Aorta (tissue), 5 donors: ENCODE measurements around the gene C20orf141. TPM values are rescaled to one million over a fixed set of nuclear protein-coding genes. Genes with fewer than 3 reads are reported as not detected.

Experiments
- ATAC-seq: fragments of 200-7000 bp; cut with Tn5 transposase; one replicate; pipeline ENCODE4 v1.9.1; 2022; ENCODE audit warnings: moderate library complexity; ENCODE audit not compliant: low FRiP score
- DNase-seq, 2 donors: peaks; one replicate each; pipeline ENCODE4 v3.0.0-alpha.2; 2020
- H3K27ac ChIP-seq, 2 donors: one replicate each; pipeline ENCODE4 v1.5.1; 2013; ENCODE audit warnings: low read length in 2 of 2, mild to moderate bottlenecking in 2 of 2, moderate library complexity in 2 of 2, control low read depth in 1 of 2, inconsistent platforms in 1 of 2, low read depth in 1 of 2
- H3K27me3 ChIP-seq, 2 donors: one replicate each; pipeline ENCODE4 v1.6.1; 2013; ENCODE audit warnings: control low read depth in 1 of 2, low read length in 1 of 2, mild to moderate bottlenecking in 1 of 2, moderate library complexity in 1 of 2; ENCODE audit not compliant: insufficient read depth in 2 of 2, control insufficient read depth in 1 of 2
- H3K36me3 ChIP-seq, 2 donors: one replicate each; pipeline ENCODE4 v1.6.1; 2013; ENCODE audit warnings: control low read depth in 1 of 2, low read length in 1 of 2, mild to moderate bottlenecking in 1 of 2; ENCODE audit not compliant: insufficient read depth in 2 of 2, control insufficient read depth in 1 of 2
- H3K4me1 ChIP-seq, 2 donors: one replicate each; pipeline ENCODE4 v1.6.1; 2013; ENCODE audit warnings: low read length in 2 of 2, control low read depth in 1 of 2, mild to moderate bottlenecking in 1 of 2, moderate library complexity in 1 of 2; ENCODE audit not compliant: insufficient read depth in 2 of 2, control insufficient read depth in 1 of 2
- H3K4me3 ChIP-seq, 2 donors: one replicate each; pipeline ENCODE4 v1.5.1; 2013; ENCODE audit warnings: low read length in 2 of 2, control low read depth in 1 of 2, mild to moderate bottlenecking in 1 of 2
- H3K9me3 ChIP-seq: one replicate; pipeline ENCODE4 v1.6.1; 2013; ENCODE audit warnings: mild to moderate bottlenecking, low read length; ENCODE audit not compliant: control insufficient read depth
- WGBS, 2 donors: extraction: QIAGEN DNeasy Blood & Tissue Kit; methylation state at CpG; one replicate each; pipeline ENCODE4 v1.1.7; 2013; 5-methylcytosine and 5-hydroxymethylcytosine counted together
- intact Hi-C, 2 donors: fragments of 100-400 bp; cut with DNase I; formaldehyde crosslinking; loops; one replicate each; pipeline versions ENCODE4 v1.14.2 to v1.15.0; 2022
- polyA plus RNA-seq, 2 donors: library from polyadenylated mRNA; stranded (reverse); fragments of 200-250 nt; gene quantifications; one replicate each; pipeline ENCODE4 v1.2.3, GENCODE V29; 2013
- total RNA-seq, 2 donors: library from RNA; stranded (reverse); fragmentation: NEBNext Ultra II Directional; extraction: Animal tissue kit (Norgen Biotek cat#: 25700); gene quantifications; one replicate each; pipeline ENCODE4 v1.2.1, GENCODE V29; 2021
- donor health status: healthy with polysubstance abuse.
- donor health status: Bipolar disorder and iron deficiency.
- donor health status: DM: no; HTN: no; CAD: no.
- donor health status: DM: no; HTN: no; CAD: no.
- donor health status: DM: yes; HTN: yes; CAD: no.

C20orf141 gene
- total and polyA plus RNA-seq, 4 donors, result not detected

GRCh38 chr20:2780948-2781347, 33.8 kb upstream of the C20orf141 start:
- DNase-seq, result no peak
- WGBS, 2 donors, result 30 to 33% methylated on average over 3 of the region's 3 CpGs
- H3K9me3 ChIP-seq, result peaks cover 1% of the 10 kb centered on the region

DNA sequence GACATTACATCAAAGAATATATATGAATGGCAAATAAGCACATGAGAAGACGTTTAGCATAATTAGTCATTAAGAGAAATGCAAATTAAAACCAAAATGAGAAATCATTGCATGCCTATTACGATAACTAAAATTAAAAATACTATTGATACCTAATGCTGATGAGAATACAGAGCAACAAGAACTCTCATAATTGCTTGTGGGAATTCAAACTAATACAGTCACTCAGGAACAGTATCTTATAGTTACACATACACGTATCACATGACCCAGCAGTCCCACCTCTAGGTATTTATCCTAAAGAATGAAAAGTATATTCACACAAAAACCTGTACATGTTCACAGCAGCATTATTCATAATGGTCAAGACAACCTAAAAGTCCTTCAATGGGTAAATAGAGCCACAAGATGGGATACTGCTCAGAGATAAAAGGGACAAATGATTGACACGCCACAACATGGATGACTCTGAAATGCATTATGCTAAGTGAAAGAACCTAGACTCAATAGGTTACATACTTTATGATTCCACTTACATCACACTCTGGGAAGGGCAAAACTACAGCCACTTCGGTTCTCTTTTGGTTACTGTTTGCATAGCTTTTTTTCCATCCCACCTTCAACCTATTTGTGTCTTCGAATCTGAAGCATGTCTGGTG, 30.8 kb upstream of the C20orf141 start:
- DNase-seq, result no peak
- H3K27ac ChIP-seq, result no peak overlapping the region
- ATAC-seq, result no peak
- H3K4me3 ChIP-seq, result no peak overlapping the region
- H3K4me1 ChIP-seq, result no peaks in the 10 kb centered on the region
- H3K9me3 ChIP-seq, result no peaks in the 10 kb centered on the region
- H3K27me3 ChIP-seq, result peaks cover 0 to 2% of the 10 kb centered on the region in 2 donors
- whole genome bisulfite sequencing, 2 donors, result 83 to 84% methylated on average over 6 of the region's 6 CpGs
- H3K36me3 ChIP-seq, result no peaks in the 10 kb centered on the region
- intact Hi-C loops, result no loop called here

More at GRCh38 chr20:2780948-2781347, 33.8 kb upstream of the C20orf141 start:
- no peak overlapping the region for H3K27ac ChIP-seq
- peaks cover 0 to 3% of the 10 kb centered on the region in 2 donors for H3K27me3 ChIP-seq
- no peaks in the 10 kb centered on the region for H3K4me1 ChIP-seq
- intact Hi-C loops, result no loop called here
- ATAC-seq, result no peak
- no peak overlapping the region for H3K4me3 ChIP-seq
- no peaks in the 10 kb centered on the region for H3K36me3 ChIP-seq

DNA sequence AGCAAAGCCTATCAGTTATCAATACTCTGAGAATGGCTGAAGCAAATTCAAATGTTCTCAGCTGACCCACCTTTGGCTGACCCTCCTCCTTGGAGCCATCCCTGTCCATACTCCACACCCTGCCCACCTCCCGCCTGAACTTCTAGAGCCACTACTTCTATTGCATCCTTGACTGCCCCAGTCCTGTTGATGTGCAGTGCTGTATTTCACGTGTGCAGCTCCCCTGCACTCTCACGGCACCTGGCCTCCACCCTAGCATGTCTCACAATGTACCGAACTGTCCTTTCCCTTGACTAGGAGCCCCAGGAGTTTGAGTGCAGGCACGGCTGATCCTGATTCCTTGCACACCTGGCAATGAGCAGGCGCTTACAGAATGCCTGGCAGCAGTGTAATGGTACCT, 21.3 kb upstream of the C20orf141 start:
- no peaks in the 10 kb centered on the region for H3K9me3 ChIP-seq
- no peaks in the 10 kb centered on the region for H3K4me1 ChIP-seq
- DNase-seq (no peak), ATAC-seq (no peak)
- H3K27me3 ChIP-seq, result no peaks in the 10 kb centered on the region
- H3K36me3 ChIP-seq, result no peaks in the 10 kb centered on the region
- H3K27ac ChIP-seq, result no peak overlapping the region
- no peak overlapping the region for H3K4me3 ChIP-seq
- intact Hi-C loops, result no loop called here
- WGBS, 2 donors, result 92 to 93% methylated on average over 6 of the region's 6 CpGs

- DNase-seq, result no peak
- H3K27me3 ChIP-seq, result no peaks in the 10 kb centered on the region
- WGBS, 2 donors, result 89 to 91% methylated on average over 23 of the region's 23 CpGs
Observed at GRCh38 chr20:2794202-2794748, 20.5 kb upstream of the C20orf141 start.

DNA sequence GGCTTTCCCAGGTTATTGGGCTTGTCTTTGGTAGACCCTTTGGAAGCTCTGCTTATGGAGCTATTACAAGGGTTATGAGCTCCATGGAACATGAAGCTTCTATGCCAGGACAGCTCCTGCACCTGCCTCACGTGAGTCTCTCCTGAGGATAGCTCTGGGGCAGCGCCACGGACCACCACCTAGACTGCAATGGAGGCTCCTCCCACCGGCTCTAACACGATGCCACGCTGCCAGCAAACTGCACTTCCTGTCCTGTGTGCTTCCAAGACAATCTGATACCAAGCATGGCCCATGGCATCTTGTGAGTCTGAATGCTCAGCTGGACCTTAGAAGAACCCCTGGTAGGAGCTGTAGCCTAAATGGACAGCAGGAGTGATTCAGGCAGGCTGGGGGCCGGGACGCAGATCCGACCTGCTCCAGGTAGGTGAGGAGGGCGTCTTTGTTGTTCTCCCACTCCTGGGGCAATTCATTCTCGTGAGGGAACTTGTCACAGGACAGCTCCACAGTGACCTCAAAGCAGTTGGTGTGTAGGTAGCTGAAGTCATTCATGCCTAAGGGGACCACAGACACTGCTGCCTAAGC, 19.8 kb upstream of the C20orf141 start:
- WGBS, 2 donors, result 84 to 85% methylated on average over 11 of the region's 11 CpGs
- Histone ChIP-seq H3K4me3 (no peak overlapping the region), H3K4me1 (no peaks in the 10 kb centered on the region), H3K36me3 (no peaks in the 10 kb centered on the region), H3K9me3 (no peaks in the 10 kb centered on the region), H3K27ac (no peak overlapping the region), H3K27me3 (no peaks in the 10 kb centered on the region)
- intact Hi-C loops, result no loop called here
- ATAC-seq (no peak), DNase-seq (no peak)

More at GRCh38 chr20:2794202-2794748, 20.5 kb upstream of the C20orf141 start:
- no peak for ATAC-seq
- no peak overlapping the region for H3K4me3 ChIP-seq
- no peak overlapping the region for H3K27ac ChIP-seq
- no peaks in the 10 kb centered on the region for H3K9me3 ChIP-seq
- no peaks in the 10 kb centered on the region for H3K36me3 ChIP-seq
- intact Hi-C loops, result no loop called here
- H3K4me1 ChIP-seq, result no peaks in the 10 kb centered on the region

DNA sequence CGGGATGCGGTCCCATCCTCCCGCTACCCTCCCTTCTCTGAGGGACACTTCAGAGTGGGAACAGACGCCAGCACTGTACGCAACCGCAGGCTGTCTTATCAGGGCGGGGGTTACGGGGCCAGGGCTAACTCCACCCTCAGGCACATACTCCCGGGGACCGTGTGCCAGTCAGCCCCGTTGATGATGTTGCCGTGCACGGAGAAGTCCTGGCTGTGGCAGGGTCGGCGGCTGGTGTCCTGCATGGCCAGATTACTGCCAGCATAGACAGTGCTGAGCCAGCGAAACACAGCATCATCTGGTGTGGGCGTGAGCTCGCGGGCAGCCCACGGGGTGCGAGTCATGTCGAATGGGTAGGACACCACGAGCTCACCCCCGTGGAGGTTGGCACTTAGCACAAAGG, 19.3 kb upstream of the C20orf141 start:
- Histone ChIP-seq H3K27me3 (no peaks in the 10 kb centered on the region), H3K4me1 (no peaks in the 10 kb centered on the region), H3K36me3 (no peaks in the 10 kb centered on the region), H3K4me3 (no peak overlapping the region), H3K27ac (no peak overlapping the region), H3K9me3 (no peaks in the 10 kb centered on the region)
- DNase-seq (no peak), ATAC-seq (no peak)
- intact Hi-C loops, result no loop called here
- WGBS, 2 donors, result 92 to 94% methylated on average over 24 of the region's 24 CpGs

DNA sequence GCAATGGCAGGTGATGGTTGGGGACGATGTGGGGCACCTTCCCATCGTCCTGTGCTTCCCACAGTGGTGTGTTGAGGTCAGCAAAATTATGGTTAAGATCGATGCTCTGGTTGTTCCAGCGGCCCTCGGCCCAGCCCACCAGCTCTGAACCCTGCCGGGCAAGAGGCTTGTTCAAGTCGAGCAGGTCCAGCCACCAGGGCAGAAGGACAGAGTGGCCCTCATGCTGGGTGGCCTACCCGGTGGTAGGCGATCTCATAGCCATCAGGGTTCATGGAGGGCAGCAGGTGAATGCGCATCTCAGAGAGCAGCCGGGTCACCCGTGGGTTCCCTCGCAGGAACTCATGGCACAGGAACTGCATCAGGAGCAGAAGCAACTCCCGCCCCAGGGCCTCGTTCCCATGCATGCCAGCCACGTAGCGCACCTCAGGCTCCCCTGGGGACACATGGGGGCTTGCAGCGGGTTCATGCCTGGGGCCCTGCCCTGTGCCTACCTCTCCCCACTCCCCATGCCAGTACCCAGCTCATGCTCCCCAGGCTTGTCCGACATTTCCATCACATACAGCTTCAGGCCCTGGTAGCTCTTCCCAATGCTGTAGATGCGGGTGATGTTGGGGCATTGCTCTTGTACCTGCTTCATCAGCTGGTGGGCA, 18.7 kb upstream of the C20orf141 start:
- Histone ChIP-seq H3K9me3 (no peaks in the 10 kb centered on the region), H3K27ac (no peak overlapping the region), H3K4me1 (no peaks in the 10 kb centered on the region), H3K36me3 (no peaks in the 10 kb centered on the region), H3K27me3 (no peaks in the 10 kb centered on the region), H3K4me3 (no peak overlapping the region)
- intact Hi-C loops, result no loop called here
- ATAC-seq (no peak), DNase-seq (no peak)
- 95% methylated on average over 20 of the region's 20 CpGs for WGBS, 2 donors

DNA sequence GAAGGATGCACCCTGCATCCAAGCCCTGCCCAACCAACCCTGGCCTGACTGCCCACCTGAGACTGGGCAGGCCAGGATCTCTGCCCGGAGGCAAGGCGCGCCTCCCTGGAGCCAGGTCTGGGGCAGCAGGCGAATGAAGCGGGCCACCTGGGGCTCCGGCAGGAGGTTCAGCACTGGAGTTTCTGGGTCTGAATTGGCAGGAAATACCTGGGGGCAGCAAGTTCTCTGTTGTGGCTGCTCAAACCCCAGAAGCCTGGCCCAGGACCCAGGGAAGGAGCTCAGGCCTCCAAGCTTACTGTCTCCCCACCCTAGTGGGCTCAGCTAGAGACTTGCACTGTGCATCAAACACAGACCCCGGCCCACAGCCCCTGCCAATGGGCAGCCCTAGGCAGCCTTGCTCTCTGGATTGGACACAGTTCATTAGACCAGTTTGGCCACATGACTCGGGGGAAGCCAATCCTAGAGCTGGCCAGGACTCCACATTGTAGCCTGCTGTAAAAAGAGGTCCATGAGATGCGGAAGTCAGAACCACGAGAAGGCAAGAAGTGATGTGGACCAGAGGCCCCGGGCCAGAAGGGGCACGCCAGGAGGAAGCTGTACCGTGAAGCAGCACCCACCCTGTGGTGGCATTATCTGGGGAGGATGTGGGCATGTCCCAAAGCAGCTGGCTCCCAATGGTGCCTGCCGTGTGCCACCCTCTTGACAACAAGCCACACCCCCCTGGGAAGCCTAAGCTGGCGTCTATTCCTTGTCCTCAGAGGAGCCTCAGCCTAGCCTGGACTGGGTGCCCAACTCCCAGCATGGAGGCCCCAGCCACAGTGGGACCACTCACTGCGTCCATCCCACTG, 17.4 kb upstream of the C20orf141 start:
- WGBS, 2 donors, result 88 to 89% methylated on average over 16 of the region's 16 CpGs
- intact Hi-C loops, result no loop called here

More for the DNA sequence above, 17.4 kb upstream of the C20orf141 start:
- DNase-seq (no peak), ATAC-seq (no peak)
- no peak overlapping the region for H3K27ac ChIP-seq
- H3K27me3 ChIP-seq, result no peaks in the 10 kb centered on the region
- no peak overlapping the region for H3K4me3 ChIP-seq
- H3K9me3 ChIP-seq, result no peaks in the 10 kb centered on the region
- H3K4me1 ChIP-seq, result no peaks in the 10 kb centered on the region
- H3K36me3 ChIP-seq, result no peaks in the 10 kb centered on the region
